ENCODE results near the gene LRP8.

Gene LRP8

DNA sequence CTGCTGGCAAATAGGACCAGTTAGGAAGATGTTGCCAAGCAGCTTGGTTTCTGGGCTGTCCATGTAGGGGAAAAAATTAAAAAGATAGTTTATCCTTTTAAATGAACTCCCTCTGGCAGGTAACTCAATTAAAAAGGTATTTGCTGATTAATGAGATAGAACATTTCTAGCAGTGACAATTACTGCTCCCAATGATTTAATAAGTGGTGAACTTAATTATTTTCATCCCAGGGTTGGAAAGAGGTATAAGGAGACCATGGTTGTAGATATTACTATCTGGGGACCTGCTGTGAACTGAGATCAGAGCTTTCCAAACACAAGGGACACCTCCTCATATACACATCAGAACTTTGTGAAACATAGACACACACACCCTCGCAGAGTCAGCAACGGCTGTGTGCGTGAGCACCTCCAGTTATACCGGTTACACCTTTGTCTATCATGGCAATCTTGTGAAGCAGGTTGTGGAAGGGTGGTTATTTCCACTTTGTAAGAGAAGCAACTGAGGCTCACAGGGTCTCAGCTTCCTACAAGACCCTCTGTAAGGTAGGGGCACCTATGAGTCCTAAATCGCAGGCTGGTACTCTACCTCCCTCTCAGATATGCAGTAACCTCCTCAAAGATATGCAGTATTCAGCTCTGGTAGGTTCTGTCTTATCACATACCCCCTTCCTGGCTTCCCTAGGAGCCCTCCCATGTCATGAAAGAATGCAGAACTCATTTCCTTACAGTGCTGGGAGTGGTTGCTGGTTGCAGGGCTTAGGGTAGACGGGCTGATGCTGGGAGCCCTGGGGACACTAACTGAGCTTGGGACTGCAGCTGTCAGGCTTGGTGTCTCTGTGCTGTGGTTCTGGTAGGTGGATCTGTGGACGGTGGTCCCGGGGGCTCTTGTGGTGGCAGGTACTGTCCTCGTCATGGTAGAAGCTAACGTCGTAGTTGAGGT is 71.1 kb downstream of the LRP8 start:
- no peak for DNase-seq

DNA sequence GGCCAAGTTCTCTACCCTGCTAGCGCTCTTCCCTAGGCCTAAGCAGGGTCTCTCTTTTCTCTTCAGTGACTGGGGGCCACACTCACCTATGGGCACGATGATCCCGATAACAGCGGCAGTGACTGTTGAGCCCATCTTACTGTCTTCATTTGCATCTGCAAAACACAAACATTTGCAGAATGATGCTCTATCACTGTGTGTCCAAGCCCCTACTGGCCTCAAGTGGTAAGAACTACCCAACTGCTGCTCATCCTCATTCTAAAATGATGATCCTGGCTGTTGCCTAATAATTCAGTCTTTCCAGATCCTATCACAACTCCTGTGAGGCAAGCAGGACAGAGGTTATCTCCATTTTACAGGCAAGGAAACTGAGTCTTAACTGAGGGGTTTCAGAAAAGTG is 72.8 kb downstream of the LRP8 start:
- no peak for DNase-seq

DNA sequence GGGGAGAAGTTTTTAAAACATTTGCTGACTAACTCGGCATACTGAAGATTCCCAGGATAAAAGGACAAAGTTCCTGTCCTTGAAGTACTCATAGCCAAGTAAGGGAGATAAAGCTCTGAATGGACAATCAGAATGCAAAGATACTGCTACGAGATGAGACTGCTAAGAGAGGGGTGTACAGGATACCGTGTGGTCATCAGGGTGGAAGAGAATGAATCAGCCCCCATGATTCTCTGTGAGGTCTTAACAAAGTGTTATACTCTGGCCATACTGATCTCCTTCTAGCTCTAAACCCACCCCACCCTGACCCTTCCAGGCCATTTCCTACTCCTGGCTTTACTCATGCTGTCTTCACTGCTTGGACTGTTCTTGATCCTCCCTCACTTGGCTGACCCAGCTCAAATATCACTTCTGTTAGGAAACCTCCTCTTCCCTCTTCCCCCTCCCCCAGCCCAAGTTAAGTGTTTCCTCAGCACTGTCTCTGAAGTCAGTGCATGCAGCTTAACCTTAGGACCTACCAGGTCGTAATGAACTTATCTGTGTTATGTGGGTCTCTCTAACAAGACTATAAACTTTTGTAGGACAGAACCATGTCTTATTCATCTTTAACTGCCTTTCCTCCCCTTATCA is 73.7 kb downstream of the LRP8 start:
- DNase-seq, result no peak

DNA sequence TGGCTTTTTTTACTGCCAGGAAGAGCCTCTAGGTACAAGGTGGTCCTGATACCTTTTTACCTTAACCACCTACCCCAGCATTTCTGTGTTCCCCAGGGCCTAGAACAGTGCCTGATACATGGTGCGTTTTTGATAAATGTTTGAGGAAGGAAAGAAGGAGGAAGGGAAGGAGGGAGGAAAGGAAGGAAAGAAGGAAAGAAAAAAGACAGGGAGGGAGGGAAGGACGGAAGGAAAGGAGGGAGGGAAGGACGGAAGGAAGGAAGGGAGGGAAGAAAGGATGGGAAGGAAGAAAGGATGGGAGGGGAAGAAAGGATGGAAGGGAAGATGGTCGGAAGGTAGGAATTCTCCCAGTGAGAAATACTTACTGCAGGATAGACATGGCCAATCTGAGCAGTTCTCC is 77.5 kb downstream of the LRP8 start:
- no peak for DNase-seq

DNA sequence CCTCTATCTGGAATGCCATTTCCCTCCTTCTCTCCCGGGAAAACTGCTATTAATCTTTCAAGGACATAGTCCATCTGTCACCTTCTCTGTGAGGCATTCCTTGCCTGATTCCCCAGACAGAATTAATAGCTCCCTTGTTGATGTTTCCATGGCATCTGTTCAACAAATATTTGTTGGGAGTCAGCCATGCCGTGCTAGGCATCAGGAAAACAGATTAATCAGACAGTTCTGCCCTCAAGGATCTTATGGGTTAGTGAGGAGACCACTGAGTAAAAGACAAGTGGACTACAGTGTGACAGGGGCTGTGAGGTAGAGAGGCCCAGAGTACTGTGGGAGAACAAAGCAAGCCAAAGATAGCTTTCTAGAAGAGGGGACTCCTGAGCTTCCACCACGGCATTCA is 78.2 kb downstream of the LRP8 start:
- no peak for DNase-seq

DNA sequence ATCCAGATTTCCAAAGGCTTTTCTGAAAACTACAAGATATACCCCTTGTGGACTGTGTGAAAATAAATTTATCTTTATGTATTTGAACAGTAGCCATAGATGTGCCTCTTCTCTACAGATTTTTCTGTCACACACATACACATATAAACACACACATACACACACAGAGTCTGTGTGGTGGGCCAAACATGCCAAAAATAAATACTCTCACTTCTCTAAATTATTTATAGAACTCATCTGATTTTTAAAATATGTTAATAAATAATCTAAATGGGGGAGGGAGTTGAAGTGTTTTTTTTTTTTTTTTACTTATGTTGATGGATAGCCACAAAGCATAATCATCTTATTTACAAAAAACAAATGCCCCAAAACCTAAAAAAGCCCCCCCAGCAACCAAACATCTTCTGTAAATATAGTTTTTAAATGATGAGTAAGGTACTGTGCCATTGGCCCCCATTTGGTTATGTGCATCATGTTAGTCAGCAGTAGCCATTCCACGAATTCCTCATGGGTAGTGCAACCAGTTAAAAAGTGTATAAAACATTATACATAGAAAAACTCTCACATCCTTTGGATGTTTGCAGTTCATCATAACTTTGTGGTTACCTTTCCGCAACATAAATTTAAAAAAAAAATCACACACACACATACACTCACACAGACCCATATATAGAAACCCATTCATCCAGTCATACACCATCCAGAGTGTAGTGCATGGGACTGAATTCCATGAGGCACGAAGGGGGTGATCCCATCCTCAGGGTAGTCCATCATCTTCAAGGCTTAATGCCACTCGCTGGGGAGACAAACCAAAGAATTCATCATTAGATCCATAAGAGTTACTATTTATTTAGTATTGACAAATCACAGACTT is 81.4 kb downstream of the LRP8 start:
- DNase-seq, result no peak

DNA sequence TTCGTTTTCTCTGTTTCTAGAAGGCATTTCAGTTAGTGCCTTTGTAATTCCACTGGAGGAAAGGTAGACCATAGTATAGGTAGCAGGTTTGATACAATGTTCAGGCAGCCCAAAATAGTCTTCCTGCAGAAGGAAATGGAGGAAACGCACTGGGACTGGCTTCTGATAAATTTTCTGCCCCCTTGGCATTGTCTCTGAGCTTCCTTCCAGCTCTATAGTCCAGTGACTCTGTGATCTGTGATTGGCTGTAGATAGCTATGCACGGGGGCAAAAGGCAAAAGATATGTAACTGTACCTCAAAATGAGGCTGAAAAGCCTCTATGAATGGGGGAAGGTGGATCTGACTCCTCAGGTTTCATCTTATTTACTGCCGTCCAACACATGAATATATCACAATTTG is 83.7 kb downstream of the LRP8 start:
- DNase-seq, result no peak

DNA sequence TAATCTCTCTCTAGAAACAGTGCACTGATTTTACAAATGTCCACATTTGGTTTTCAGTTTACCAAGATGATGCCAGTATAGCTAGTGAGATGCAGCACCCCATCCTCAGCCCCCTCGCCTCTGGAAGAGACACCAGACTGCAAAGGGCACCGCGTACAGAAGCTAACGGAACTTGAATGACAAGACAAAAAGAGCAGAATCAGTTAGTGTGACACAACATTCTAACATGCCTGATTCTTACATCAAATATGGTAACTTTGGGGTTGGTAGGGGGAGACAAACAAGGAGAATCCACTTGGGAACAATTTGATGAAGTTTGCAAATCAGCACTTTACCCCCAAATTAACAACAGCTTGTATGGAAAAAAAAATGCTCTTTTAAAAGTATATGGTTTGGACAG is 85.5 kb downstream of the LRP8 start:
- DNase-seq, result no peak

DNA sequence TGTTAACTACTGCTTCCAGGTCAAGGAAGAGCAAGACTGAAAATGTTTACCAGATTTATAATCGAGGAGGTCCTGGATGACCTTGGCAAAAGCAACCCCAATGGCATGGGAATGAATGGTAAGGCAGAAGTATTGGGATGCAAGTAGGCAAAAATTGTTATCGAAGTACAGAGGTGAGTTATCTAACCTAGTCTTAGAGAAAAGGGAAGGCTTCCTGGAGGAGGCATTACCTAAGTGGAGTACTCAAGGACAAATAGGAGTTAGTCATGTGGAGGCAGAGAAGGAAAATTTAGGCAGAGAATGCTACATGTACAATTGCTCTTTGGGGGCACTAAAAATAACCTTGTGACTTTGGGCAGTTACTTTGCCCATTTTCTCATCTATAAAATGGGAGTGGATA is 86.0 kb downstream of the LRP8 start:
- DNase-seq, result no peak

DNA sequence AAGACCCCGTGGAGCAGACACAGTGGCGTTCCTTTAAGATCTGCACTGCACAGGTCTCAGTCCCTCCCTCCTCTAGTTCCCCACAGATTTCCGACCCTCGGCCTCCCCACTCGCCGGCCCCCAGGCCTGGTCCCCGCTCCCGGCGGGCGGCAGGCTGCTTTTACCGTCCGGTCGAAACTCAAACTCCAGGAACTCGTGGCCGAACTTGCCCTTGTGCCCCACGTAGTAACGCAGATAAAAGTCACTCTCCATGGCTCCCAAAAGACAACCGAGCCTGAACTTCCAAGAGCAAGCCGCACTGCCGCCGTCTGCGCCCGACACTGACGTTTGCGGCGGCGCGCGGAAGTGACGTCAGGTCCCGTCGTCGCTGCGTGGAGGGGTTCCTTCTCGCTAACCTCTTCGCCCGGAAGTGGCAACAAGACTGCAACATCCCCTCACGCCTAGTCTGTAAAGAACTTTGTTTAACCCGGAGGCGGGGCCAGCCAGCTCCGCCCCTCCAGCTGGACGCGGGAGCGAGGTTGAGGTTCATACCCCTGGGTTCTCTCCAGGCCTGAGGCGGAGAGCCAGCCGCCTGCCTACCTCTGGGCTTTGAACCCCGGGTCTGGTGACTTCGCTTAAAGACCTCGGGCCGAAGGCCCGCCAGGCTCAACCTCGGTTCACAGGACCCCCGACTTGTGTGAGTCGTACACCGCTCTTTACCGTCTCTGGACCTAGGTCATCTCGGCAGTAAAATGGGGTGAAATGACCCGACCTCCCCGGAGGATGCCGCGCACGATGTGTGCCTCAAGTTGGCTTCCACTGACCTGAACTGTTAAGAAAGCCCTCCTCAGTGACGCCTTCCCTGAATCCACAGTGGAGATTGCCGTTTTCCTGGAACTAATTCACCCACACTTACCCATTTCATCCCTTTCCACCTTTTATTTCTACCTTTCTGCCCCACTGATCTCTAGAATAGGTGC is 89.4 kb downstream of the LRP8 start, which contains the start of gene MAGOH:
MAGOH (minus strand) TSS at position 322 of the 959 bp plus-strand sequence; CDS start at position 252, 70 bp downstream.
- DNase-seq, result peak; percentile 99

DNA sequence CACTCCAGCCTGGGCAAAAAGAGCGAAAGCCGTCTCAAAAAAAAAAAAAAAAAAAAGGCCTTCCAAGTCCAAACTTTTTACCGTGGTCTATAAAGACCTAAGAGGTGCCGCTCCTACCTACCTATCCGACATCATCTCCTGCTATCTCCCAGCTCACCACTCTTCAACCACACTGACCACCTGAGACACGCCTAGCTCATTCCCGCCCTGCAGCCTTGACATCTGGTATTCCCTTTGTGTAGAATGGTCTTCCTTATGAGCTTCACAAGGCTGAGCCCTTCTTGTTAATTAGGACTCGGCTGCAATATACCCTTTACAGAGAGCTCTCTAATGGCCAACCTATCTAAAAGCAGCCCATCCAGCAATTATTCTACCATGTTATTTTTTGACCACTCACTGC is 90.2 kb downstream of the LRP8 start:
- no peak for DNase-seq

DNA sequence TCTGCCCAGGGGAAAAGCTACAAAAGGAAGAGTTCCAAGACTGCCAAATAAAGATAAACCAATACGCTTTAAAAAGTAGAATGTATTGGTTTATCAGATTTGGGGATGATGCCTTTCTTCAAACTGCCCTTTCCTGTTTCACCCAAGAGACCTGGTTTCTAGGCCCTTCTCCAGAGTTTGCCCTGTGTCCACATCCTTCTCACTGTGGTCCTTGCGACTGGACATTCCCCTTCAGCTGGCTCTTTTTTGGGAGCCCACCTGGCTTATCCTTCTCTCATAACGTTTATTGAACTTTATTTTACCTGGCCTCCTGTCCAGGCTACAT is 106.9 kb downstream of the LRP8 start:
- no peak for DNase-seq

DNA sequence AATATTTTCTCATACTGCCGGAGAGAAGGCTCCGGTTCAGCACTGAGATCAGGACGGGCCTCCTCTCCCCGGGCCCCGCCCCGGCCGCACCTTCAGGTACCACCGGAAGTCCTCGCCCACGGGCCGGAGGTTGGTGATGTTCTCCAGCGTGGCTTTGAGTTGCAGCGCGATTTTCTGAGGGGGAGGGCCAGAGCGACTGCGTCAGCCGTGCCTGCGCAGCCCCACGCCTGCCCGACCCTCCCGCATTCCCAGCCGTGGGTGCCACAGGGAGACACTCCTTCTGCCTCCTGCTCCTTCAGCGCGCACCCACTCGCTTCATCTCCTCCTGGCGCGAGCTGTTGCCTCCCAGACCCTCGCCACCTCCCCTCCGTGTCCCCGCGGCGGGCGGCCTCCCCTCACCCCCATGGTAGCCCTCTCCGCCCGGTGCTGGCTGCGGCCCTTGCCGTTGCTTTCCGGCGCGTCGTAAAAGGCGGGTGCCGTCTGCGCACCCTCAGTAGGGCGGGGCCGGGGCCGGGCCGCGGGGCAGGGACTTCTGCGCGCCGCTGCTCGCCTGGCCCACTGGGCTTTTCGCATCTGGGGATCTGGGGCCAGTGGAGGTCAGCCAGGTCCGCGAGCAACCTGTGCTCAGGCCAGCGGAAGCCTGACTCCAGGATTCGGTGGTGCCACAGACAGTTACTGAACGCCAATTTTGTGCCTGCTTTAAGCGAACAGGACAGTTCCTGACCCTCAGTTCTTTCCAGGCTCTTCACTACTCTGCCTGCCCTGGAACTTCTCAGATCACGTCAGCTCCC is 107.5 kb downstream of the LRP8 start, which contains the start of gene CZIB:
CZIB (minus strand) TSS at position 464 of the 791 bp plus-strand sequence; CDS start at position 405, 59 bp downstream.
- peak; percentile 97 for DNase-seq

DNA sequence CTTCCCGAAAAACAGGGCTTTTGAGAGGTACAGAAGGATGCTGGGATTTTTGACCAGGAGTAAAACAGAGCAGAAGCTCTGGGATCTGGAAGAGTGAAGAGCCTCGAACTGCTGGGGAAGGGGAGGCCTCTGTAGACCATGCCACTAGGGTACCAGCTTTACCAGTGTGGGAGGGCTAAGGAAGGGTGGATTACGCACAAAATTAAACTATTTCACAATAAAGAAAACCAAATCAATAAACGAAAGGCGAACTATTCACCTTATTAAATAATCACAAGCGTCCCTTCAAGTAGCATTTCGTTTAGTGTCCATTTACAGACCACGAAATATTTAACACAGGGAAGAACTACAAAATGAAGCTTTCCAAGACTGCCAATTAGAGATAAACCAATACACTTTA is 108.2 kb downstream of the LRP8 start:
- DNase-seq, result no peak

DNA sequence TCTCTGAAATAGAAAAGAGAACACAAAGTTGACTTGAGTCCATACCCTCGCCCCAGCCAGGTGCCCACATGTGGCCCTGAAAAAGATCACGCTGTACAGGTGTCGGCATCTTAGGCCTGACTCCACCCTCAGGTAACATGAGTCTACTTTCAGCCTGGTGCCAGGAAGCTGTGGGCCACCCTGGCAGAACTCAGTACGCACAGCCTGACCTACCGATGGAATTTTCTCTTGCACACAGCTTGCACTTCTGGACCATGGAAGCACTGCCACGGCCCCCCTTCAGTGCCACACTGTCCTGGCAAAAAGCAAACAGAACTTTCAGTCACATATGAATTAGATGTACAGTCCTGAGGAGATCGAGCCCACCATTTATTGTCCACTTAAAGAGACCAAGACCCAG is 109.7 kb downstream of the LRP8 start:
- no peak for DNase-seq

DNA sequence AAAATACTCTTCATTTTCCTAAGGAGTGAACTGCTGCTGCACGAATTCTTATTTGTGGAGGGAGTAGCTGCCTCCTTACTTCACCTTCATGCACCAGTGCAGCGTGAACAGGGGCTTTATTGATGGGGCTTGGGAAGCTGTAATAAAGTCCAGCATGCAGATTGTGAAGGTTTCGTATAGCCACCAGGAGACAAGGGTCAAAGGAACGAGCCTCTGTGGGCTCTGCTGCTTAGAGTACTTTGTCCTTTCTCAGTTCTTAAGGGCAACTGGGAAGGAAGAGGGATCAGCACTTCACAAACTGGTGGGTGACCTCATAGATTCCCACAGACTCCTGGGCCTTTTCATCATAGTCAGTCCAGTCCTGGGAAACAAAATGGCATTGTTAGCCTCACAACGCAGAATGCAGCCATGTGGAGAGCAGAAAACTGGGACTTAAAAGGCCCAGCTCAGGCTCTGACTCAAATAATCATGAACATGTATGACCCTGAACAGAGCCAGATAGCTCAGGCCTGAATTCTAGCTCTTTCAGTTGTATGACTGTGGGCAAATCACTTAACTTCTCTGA is 113.4 kb downstream of the LRP8 start:
- DNase-seq, result no peak

DNA sequence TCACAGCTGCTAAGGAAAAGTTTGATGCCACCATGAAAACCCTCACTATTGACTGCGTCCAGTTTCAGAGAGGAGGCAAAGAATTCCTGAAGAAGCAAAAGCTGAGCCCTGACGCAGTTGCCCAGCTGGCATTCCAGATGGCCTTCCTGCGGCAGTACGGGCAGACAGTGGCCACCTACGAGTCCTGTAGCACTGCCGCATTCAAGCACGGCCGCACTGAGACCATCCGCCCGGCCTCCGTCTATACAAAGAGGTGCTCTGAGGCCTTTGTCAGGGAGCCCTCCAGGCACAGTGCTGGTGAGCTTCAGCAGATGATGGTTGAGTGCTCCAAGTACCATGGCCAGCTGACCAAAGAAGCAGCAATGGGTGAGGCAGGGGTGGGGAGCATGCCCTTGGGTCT is 116.9 kb downstream of the LRP8 start:
- DNase-seq, result no peak

DNA sequence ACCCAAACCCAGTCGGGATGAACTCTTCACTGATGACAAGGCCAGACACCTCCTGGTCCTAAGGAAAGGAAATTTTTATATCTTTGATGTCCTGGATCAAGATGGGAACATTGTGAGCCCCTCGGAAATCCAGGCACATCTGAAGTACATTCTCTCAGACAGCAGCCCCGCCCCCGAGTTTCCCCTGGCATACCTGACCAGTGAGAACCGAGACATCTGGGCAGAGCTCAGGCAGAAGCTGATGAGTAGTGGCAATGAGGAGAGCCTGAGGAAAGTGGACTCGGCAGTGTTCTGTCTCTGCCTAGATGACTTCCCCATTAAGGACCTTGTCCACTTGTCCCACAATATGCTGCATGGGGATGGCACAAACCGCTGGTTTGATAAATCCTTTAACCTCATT is 117.5 kb downstream of the LRP8 start:
- DNase-seq, result no peak

DNA sequence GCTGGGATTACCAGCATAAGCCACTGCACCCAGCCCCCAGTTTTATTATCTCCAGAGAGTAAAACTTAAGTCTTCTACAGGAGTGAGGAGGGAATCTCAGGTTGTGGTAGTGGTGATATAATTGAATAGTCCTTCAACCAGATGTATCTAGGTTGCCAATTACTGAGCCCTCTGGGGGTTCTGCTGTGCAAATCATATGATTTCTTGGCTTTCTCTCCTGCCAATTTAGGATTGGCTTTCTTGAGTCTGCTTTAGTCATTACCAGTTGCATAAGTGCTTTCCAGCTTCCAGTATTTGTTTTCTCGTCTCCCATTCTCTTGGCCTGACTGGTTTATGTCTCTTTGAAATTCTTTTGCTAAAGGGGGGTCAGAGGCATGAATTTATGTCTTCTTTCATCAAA is 120.1 kb downstream of the LRP8 start:
- DNase-seq, result no peak

DNA sequence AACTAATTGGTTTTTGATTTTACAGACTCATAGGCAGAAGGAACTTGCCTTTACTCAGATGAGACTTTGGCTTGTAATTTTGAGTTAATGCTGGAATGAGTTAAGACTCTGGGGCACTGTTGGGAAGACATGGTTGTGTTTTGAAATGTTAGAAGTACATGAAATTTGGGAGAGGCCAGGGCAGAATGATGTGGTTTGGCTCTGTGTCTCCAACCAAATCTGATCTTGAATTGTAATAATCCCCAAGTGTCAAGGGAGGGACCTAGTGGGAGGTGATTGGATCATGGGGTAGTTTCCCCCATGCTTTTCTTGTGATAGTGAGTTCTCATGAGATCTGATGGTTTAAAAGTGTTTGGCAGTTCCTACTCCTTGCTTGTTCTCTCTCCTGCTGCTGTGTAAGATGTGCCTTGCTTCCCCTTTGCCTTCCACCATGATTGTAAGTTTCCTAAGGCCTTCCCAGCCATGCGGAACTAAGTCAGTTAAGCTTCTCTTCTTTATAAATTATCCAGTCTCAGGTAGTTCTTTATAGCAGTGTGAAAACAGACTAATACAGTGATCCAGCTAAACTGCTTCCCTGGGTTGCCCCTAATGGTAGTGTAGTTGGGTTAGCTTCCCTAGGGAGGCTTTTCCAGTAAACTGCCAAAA is 121.0 kb downstream of the LRP8 start:
- no peak for DNase-seq

Measured in NCI-H2029 (cell line).